ENCODE data around the gene ADM5.

Gene ADM5

GRCh38 chr19:49680421-49681351 lies 8.7 kb upstream of the ADM5 start:
- peak; percentile 73 to 94 (median 90) for DNase-seq

- no peak for DNase-seq
Observed at GRCh38 chr19:49681830-49682229, 7.6 kb upstream of the ADM5 start.

- DNase-seq = no peak
Observed at GRCh38 chr19:49682274-49682673, 7.1 kb upstream of the ADM5 start.

- no peak for DNase-seq
Observed at GRCh38 chr19:49683814-49684250, 5.6 kb upstream of the ADM5 start.

GRCh38 chr19:49684251-49684982 lies 5.0 kb upstream of the ADM5 start:
- no peak for DNase-seq

GRCh38 chr19:49684983-49685553 lies 4.3 kb upstream of the ADM5 start:
- DNase-seq = no peak

GRCh38 chr19:49685845-49686332 lies 3.5 kb upstream of the ADM5 start:
- DNase-seq = no peak

- no peak for DNase-seq
Observed at GRCh38 chr19:49686503-49687088, 2.8 kb upstream of the ADM5 start.

GRCh38 chr19:49687150-49687549 lies 2.2 kb upstream of the ADM5 start:
- no peak for DNase-seq

GRCh38 chr19:49687566-49688316 lies 1.7 kb upstream of the ADM5 start:
- no peak for DNase-seq

- DNase-seq = no peak
Observed at GRCh38 chr19:49688531-49689132, 762 bp upstream of the ADM5 start.

- DNase-seq = no peak
Observed at GRCh38 chr19:49690079-49690655, 773 bp downstream of the ADM5 start.

- DNase-seq = peak in 5 of 6 experiments; percentile 40 to 63 (median 44)
Observed at GRCh38 chr19:49690656-49691242, 1.4 kb downstream of the ADM5 start, which contains the start of gene CPT1C. TSS of gene CPT1C (plus strand) at chr19:49691116. CDS start at chr19:49692253, 1,137 bp downstream.

- DNase-seq = peak in 3 of 6 experiments; percentile 11 to 14 (median 13)
Observed at GRCh38 chr19:49691243-49692146, 2.1 kb downstream of the ADM5 start.

GRCh38 chr19:49692147-49692506 lies 2.7 kb downstream of the ADM5 start:
- DNase-seq = no peak

- no peak for DNase-seq
Observed at GRCh38 chr19:49696115-49696514, 6.7 kb downstream of the ADM5 start.

GRCh38 chr19:49696865-49697264 lies 7.5 kb downstream of the ADM5 start:
- DNase-seq = no peak

- DNase-seq = no peak
Observed at GRCh38 chr19:49699364-49699763, 10.0 kb downstream of the ADM5 start.

- DNase-seq = no peak
Observed at GRCh38 chr19:49700563-49700962, 11.2 kb downstream of the ADM5 start.

GRCh38 chr19:49701271-49701786 lies 11.9 kb downstream of the ADM5 start:
- no peak for DNase-seq
